NCI-H345 treated with DMSO at 0.1 percent for 48 hours (cell line): Measurements from ENCODE around the gene OR2G6.
"Not testable (repeated sequence)": the region's sequence is repeated elsewhere in the genome, so short reads cannot be mapped to it uniquely, and the experiment has no call there.

ENCODE experiments used
- DNase-seq: peaks from one replicate; lab custom pipeline; 2025; ENCODE audit not compliant: unreplicated experiment; lab: John Stamatoyannopoulos, UW

The OR2G6 gene

GRCh38 chr1:248574657-248575056 lies 66.8 kb downstream of the OR2G6 start, which contains the start of gene OR2T34:
Gene OR2T34 (minus strand): TSS chr1:248574757. CDS start chr1:248574757, 0 bp downstream.
- DNase-seq: not testable (repeated sequence)

GRCh38 chr1:248576260-248576980 lies 68.5 kb downstream of the OR2G6 start:
- DNase-seq: no peak
